NCI-H748 treated with DMSO at 0.1 percent for 48 hours (cell line): ENCODE data around the gene IL12RB2.
"Not testable (repeated sequence)": the region's sequence is repeated elsewhere in the genome, so short reads cannot be mapped to it uniquely, and the experiment has no call there.

ENCODE experiments used
- DNase-seq: peaks from one replicate; lab custom pipeline; 2025; lab: John Stamatoyannopoulos, UW

Gene IL12RB2

DNA sequence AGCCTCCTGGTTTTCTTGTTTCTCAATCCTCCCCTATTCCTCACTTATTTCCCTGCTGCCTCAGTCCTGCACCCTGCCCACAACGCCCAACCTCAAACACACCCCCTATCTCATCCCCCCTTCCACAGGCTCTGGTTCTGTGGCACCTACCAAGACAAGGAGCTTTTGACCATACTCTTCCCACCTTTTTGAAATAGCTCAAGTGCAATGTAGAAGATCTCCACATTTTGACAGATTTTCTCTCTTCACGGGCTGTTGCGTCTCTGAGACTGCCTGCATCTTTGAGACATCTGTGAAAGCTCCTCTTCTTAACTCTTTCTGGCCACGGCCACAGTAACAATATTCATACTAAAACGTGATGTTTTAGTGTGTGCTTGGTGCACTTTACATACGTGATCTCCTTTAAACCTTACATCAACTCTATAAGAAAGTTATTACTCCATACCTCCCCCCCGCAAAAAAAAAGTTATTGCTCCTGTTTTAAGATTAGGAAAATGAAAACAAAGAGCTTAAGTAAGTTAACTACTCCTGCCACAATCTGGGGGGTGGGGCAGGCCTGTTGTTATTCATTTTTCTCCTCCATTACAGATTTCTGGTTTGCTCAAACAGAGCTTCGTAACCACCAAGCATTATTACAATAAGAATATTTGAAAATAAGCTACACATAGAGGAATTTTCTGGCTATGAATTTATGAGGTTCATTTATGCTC, 124.4 kb downstream of the IL12RB2 start:
- no peak for DNase-seq

- no peak for DNase-seq
Observed at GRCh38 chr1:67432745-67433144, 125.1 kb downstream of the IL12RB2 start.

DNA sequence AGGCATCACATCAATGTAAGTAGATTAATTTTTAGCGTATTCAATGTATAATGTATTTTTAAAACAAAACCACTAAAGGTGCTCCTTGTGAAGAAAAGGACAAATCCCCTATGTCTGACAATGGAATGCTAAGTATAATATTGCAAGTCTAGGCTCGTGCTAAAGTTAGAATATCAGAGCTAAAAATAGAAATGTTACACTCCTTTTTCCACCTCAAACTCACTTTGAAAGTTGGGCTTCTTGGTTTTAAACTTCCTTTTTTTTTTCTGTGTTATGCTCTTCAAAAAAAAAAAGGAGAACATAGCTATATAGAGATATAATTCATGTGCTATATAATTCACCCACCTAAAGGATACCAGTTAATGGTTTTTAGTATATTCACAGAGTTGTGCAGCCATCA, 126.2 kb downstream of the IL12RB2 start:
- DNase-seq = no peak

DNA sequence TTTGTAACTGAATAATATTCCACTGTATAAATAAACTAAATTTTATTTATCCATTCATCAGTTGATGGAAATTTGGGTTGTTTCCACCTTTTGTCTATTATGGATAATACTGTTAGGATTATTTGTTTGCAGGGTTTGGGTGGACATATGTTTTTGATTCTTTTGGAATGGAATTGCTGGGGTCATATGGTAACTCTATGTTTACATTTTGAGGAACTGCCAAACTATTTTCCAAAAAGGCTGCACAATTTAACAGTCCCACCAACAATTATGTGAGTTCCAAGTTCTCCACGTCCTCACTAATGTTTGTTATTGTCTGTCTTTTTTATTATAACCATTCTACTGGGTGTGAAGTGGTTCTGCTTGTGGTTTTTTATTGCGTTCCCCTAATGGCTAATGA, 126.8 kb downstream of the IL12RB2 start:
- DNase-seq = no peak

- DNase-seq = no peak
Observed at GRCh38 chr1:67436511-67437055, 128.9 kb downstream of the IL12RB2 start.

- DNase-seq = no peak
Observed at GRCh38 chr1:67437961-67438360, 130.3 kb downstream of the IL12RB2 start.

DNA sequence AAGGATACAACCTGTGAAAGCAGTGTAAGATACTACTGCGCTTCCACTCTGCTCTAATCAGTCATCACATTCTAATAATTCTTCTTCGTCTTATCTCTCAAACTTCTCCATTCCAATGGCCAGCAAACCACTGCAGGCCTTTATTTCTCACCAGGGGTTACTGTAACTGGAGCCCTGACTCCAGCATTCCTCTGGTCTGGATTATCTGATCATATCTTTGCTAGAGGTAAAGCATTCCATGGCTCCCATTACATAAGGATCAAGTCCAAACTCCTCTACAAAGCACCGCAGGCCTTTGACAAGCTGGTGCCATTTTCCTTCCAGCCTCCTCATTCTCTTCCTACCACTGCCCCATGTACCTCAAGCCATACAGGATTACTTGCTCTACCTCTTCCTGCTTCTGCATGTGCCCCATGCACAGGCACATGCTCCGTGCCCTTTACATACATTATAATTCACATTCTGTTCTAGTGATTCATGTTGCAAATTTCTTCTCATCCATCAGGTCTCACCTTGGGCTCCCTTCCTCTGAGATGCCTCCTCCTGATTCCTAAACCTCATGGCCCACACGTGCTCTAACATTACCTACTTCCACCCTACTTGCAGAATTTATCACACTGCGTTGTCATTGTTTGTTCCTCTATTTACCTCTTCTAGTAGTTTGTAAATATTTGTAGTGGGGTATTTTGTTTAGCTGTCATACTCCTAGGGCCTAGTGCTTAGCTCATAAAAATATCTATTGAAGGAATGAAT, 131.8 kb downstream of the IL12RB2 start:
- no peak for DNase-seq

DNA sequence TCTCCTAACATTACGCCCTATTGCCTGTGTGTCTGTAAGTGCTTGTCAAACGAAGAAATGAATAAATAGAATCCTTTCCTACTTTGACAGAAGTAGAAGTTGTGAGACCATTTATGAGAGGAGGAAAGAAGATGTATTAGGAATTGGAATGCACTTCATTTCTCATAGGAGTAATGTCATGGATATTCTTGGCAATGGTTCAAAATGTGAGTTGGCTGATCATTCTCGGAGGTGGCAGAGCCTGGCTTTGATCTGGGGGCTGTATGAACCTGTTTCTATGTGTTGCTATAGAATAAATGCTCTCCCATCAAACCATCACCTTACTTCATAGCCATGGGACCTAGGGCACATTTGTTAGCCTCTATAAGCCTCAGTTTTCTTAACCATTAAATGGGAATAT, 132.7 kb downstream of the IL12RB2 start:
- DNase-seq = no peak

- no peak for DNase-seq
Observed at GRCh38 chr1:67441183-67441582, 133.5 kb downstream of the IL12RB2 start.

GRCh38 chr1:67441739-67442281, 134.1 kb downstream of the IL12RB2 start:
- DNase-seq = no peak

- DNase-seq = not testable (repeated sequence)
Observed at GRCh38 chr1:67446014-67446413, 138.3 kb downstream of the IL12RB2 start.
